HepG2 (cell line): ENCODE data around the gene MAP3K14. TPM values are rescaled to one million over a fixed set of nuclear protein-coding genes. Genes with fewer than 3 reads are reported as not detected.
A peak's percentile ranks its signal among the peaks of the same experiment; 100 is the strongest.

Source experiments
- BHLHE40 ChIP-seq: IDR thresholded peaks from 2 replicates; pipeline ENCODE4 v1.6.1; 2011; ENCODE audit warnings: low read length, improper control_type of control experiment
- ELK4 ChIP-seq: sonication (generic); formaldehyde crosslinking; IDR thresholded peaks from 2 replicates; pipeline ENCODE4 v1.9.0; 2021; ENCODE audit warnings: missing genetic modification reagents, borderline replicate concordance
- GPN1 ChIP-seq: sonication (generic); formaldehyde crosslinking; IDR thresholded peaks from 2 replicates; pipeline ENCODE4 v1.5.1; 2020; ENCODE audit warnings: missing genetic modification reagents, borderline replicate concordance
- ISL2 ChIP-seq: sonication (generic); formaldehyde crosslinking; IDR thresholded peaks from 2 replicates; pipeline ENCODE4 v1.5.0; 2020; ENCODE audit warnings: missing genetic modification reagents
- KLF15 ChIP-seq: sonication (generic); formaldehyde crosslinking; IDR thresholded peaks from 2 replicates; pipeline ENCODE4 v1.8.1; 2023; ENCODE audit warnings: borderline replicate concordance, mild to moderate bottlenecking, inconsistent platforms, missing genetic modification reagents, mixed read lengths
- MIER2 ChIP-seq: IDR thresholded peaks from 2 replicates; pipeline ENCODE4 v1.6.1; 2016; ENCODE audit warnings: missing biosample characterization, missing genetic modification reagents
- NFE2 ChIP-seq: sonication (generic); formaldehyde crosslinking; IDR thresholded peaks from 2 replicates; pipeline ENCODE4 v1.4.0; 2020; ENCODE audit warnings: missing genetic modification reagents
- NFIB ChIP-seq: sonication (generic); formaldehyde crosslinking; IDR thresholded peaks from 2 replicates; pipeline ENCODE4 v1.9.0; 2021; ENCODE audit warnings: missing genetic modification reagents, mild to moderate bottlenecking, borderline replicate concordance
- PITX1 ChIP-seq: sonication (generic); formaldehyde crosslinking; IDR thresholded peaks from 2 replicates; pipeline ENCODE4 v1.5.1; 2020; ENCODE audit warnings: mild to moderate bottlenecking, missing genetic modification reagents
- RAD51 ChIP-seq: fragments of 450-650 bp; IDR thresholded peaks from 2 replicates; pipeline ENCODE4 v1.6.1; 2016; ENCODE audit warnings: borderline replicate concordance
- RBM22 ChIP-seq: fragments of 200-400 bp; formaldehyde crosslinking; optimal IDR thresholded peaks from 2 replicates; pipeline ENCODE3; 2017; ENCODE audit warnings: mild to moderate bottlenecking, low read length, moderate library complexity
- SIN3B ChIP-seq: fragments of 150-350 bp; IDR thresholded peaks from 2 replicates; pipeline ENCODE4 v1.6.1; 2014; ENCODE audit warnings: low read length
- ZBTB4 ChIP-seq: sonication (generic); formaldehyde crosslinking; IDR thresholded peaks from 2 replicates; pipeline ENCODE4 v1.4.0; 2020; ENCODE audit warnings: missing genetic modification reagents, mild to moderate bottlenecking, borderline replicate concordance
- ZNF609 ChIP-seq: sonication (generic); formaldehyde crosslinking; IDR thresholded peaks from 2 replicates; pipeline ENCODE4 v1.4.0; 2020; ENCODE audit warnings: mild to moderate bottlenecking, missing genetic modification reagents, borderline replicate concordance
- ZNF772 ChIP-seq: sonication (generic); formaldehyde crosslinking; IDR thresholded peaks from 2 replicates; pipeline ENCODE4 v1.5.0; 2020; ENCODE audit warnings: mild to moderate bottlenecking, missing genetic modification reagents
- polyA plus RNA-seq, 8 experiments: library from polyadenylated mRNA; depleted of rRNA in 3 of 8; stranded (reverse) in 7 of 8; unstranded in 1 of 8; fragments of >200 nt; fragmentation: Illumina TruSeq in 4 of 8; extraction: Trizol in 4 of 8; gene quantifications; 2 replicates each; pipeline versions ENCODE4 v1.2.1 to v1.2.3, GENCODE V29; 2011 to 2016; ENCODE audit warnings: low read depth in 4 of 8, missing spikeins in 1 of 8, mixed read lengths in 1 of 8; ENCODE audit not compliant: insufficient read depth in 1 of 8
- total RNA-seq, 5 experiments: library from RNA; depleted of rRNA; stranded (reverse); fragments of >200 nt; fragmentation: Illumina TruSeq; extraction: Trizol; gene quantifications; 2 replicates each; pipeline ENCODE4 v1.2.3, GENCODE V29; 2016; ENCODE audit warnings: low read depth in 1 of 5
- TF ChIP-seq, protein P1 (sequence below): sonication (generic); formaldehyde crosslinking; IDR thresholded peaks from 2 replicates; pipeline ENCODE4 v1.5.0; 2020; ENCODE audit warnings: mild to moderate bottlenecking, missing genetic modification reagents, moderate library complexity
- TF ChIP-seq, protein P2 (sequence below): sonication (generic); formaldehyde crosslinking; IDR thresholded peaks from 2 replicates; pipeline ENCODE4 v1.5.0; 2020; ENCODE audit warnings: missing genetic modification reagents, mild to moderate bottlenecking, borderline replicate concordance

The MAP3K14 gene
- total and polyA plus RNA-seq, 2 of the 13 experiments (the other 11 are each of a cell fraction or from before 2014, with no cell fraction given), result 2.6 TPM

- TF ChIP-seq RAD51 (no peak), ZNF772 (CRISPR knock-in tag) (no peak), ZBTB4 (CRISPR knock-in tag) (0 out of 2 replicates have a peak, but pooled peaks have one; percentile 65), ISL2 (CRISPR knock-in tag) (no peak), ZNF609 (CRISPR knock-in tag) (peak; percentile 22; the same call in 1 of the 2 replicates), SIN3B (no peak), GPN1 (CRISPR knock-in tag) (no peak), MIER2 (CRISPR knock-in tag) (no peak), BHLHE40 (0 out of 2 replicates have a peak, but pooled peaks have one; percentile 25), NFIB (peak; percentile 91; the same call in 1 of the 2 replicates), NFE2 (CRISPR knock-in tag) (no peak), RBM22 (peak; percentile 59), ELK4 (CRISPR knock-in tag) (no peak), PITX1 (0 out of 2 replicates have a peak, but pooled peaks have one; percentile 58), KLF15 (CRISPR knock-in tag) (no peak)
- TF ChIP-seq, protein P1, sequence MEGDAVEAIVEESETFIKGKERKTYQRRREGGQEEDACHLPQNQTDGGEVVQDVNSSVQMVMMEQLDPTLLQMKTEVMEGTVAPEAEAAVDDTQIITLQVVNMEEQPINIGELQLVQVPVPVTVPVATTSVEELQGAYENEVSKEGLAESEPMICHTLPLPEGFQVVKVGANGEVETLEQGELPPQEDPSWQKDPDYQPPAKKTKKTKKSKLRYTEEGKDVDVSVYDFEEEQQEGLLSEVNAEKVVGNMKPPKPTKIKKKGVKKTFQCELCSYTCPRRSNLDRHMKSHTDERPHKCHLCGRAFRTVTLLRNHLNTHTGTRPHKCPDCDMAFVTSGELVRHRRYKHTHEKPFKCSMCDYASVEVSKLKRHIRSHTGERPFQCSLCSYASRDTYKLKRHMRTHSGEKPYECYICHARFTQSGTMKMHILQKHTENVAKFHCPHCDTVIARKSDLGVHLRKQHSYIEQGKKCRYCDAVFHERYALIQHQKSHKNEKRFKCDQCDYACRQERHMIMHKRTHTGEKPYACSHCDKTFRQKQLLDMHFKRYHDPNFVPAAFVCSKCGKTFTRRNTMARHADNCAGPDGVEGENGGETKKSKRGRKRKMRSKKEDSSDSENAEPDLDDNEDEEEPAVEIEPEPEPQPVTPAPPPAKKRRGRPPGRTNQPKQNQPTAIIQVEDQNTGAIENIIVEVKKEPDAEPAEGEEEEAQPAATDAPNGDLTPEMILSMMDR (CRISPR knock-in tag), result peak; percentile 45
- TF ChIP-seq, protein P2, sequence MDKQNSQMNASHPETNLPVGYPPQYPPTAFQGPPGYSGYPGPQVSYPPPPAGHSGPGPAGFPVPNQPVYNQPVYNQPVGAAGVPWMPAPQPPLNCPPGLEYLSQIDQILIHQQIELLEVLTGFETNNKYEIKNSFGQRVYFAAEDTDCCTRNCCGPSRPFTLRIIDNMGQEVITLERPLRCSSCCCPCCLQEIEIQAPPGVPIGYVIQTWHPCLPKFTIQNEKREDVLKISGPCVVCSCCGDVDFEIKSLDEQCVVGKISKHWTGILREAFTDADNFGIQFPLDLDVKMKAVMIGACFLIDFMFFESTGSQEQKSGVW (CRISPR knock-in tag), result no peak
Measured at GRCh38 chr17:45293413-45294211, 23.2 kb downstream of the MAP3K14 start (continued).
